ENCODE measurements around the gene SMIM35.
"Not testable (repeated sequence)": the region's sequence is repeated elsewhere in the genome, so short reads cannot be mapped to it uniquely, and the experiment has no call there.

SMIM35 gene

DNA sequence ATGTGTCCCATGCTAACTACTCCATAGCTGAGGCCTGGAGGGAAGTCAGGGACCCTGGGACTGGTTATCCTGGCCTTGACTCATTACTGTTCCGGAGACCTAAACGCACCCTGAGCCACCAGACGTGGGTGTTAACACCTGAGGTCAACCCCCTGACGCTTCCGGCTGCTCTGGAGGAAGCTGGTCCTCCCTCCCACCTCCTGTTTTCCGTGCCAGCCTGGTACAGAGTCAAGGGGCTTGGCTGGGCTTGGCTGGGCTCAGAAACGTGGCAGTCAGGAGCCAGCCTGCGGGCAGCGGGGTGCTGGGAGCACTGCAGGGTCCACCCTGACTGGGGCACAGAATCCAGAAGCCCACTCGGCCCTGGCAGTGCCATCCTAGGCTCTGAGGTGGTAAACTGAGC lies 7.3 kb downstream of the SMIM35 start:
- DNase-seq, result no peak

DNA sequence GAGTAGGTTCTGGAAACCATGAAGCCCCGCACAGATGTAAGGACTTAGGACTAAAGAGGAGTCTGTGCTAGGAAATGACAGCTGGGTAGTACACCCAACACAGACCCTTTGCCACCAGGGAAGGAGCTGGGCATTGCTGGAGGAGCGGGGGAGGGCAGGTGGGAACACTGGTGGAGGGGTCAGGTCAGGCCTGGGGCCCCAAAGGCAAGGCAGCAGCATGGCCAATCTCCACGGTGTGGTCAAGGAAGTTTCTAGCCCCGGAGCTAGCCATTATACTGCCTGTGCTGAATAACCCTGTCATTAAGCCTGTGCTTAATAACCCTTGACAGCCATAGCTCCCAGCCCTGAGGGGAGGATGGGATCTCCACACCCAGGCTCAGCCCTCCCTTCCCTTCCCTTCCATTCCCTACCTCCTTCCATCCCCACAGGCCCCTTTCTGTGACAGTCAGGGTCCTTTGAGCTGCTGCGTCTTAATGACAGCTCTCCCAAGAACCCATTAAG lies 7.8 kb downstream of the SMIM35 start:
- DNase-seq, result no peak

DNA sequence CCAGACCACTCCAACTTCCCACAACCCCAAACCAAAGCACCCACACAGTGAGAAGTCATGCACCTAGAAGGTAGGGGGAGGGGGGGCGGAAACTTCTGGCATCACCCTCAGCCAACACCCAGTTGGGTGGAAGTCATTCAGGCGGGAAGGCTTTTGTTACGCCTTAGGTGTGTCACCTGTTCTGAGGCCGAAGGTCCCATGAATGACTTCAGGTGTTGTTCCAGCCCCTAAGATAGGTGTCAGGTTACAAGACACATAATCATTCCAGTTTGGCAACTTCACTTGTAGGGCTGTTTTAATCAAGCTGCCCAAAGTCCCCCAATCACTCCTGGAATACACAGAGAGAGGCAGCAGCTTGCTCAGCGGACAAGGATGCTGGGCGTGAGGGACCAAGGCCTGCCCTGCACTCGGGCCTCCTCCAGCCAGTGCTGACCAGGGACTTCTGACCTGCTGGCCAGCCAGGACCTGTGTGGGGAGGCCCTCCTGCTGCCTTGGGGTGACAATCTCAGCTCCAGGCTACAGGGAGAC lies 9.9 kb downstream of the SMIM35 start, which contains the start of gene TMPRSS4:
Gene TMPRSS4 (plus strand): TSS at position 325 of the 528 bp plus-strand sequence. CDS start 225 bp downstream, outside the sequence.
- DNase-seq, result no peak

DNA sequence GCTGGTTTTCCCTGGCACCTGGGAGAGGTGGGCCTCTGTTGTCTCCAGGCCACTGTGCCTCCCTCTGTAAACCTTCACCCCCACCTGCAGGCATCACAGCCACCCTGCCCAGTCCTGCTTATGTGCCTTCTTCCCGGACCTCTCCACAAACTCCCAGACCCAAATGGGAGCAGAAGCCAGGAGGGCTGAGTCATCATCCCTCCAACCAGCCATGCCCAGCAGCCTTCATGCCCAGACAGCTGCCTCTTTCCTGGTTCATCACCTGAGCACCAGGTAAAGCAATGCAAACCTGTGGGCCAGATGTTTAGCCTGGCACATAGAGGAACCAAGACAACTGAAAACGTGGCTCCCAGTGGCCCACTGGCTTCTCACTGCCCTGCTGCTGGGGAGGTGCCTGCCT lies 12.0 kb downstream of the SMIM35 start:
- no peak for DNase-seq

GRCh38 chr11:118074091-118074685 lies 12.6 kb downstream of the SMIM35 start:
- no peak for DNase-seq

DNA sequence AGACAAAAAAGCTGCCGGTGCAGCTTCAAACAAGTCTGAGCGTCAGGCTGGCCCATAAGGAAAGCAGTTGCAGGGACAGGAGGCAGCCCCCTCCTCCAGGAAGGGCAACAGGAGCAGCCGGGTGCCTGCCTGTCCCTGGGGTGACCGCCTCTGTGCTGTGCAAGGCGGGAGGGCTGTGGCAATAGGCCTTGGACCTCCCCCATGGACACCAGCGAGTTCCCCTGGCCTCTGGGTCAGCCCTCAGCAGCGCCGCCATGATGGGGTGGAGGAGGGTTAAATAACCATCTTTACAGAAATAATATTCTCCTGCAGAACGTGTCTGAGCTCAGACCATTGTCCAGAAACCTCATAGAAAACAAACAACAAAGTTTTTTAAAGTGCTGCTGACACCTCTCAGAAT lies 13.2 kb downstream of the SMIM35 start:
- no peak for DNase-seq

DNA sequence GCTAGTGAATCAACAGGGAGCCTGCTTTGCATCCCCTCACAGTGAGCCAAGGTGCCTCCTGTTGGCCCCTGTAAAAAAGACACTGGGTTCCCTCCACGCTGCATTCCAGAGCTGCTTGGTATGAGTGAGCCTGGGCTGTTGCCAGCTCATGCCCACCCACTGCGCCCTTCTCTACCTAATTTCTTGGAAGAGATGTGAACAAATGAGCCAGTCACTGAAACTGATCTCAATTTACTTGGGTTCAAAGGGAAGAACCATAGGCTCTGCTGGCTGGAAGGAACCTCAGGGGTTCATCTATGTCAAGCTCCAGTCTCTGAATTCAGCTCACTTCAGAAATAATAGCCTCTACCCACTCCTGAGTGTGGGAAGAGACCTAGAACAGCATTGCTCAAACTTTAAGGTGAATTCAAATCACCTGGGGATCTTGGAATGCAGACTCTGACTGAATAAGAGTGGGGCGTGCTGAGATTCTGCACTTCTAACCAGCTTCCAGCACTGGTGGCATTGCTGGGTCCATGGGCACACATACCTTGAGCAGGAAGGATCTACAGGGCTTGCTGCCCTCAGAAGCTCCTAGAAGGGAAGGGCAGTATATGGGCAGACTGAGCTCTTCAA lies 15.2 kb downstream of the SMIM35 start:
- no peak for DNase-seq

GRCh38 chr11:118068945-118069612 lies 17.7 kb downstream of the SMIM35 start:
- no peak for DNase-seq

DNA sequence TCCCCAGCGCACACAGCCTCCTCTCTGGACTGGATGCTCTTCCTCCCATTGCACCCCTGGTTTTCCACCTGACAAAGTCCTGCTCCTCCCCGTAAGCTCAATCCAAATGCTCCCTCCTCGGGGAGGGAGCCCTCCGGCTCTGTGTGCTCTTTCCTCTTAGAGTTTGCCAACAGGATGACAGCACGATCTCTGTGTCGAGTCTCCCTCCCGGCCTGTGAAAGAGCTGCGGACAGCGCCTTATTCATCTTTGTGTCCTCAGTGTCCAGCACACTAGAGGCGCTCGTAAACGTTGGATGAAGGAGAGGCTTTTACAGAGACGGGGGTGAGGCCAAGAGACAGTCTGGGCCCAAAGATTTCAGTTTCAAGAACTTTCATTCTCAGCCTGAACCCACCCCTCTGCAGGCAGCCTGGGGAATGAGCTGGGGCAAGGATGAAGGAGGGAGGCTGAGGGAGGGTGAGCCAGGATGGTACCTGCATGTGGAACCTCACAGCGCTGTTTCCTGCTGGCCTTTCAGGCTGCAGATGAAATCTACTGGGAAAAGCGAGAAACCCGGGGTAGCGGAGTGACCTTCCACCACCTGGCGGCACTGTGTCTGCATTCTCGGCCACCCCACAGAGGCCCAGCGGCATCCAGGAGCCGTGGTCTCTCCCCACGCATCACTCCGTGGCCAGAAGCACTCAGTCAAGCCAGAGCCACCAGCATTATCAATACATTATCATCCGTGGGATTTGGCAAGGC lies 18.4 kb downstream of the SMIM35 start:
- no peak for DNase-seq

- DNase-seq, result no peak
Measured at GRCh38 chr11:118067006-118067405, 19.8 kb downstream of the SMIM35 start.

- no peak for DNase-seq
Measured at GRCh38 chr11:118065384-118065783, 21.4 kb downstream of the SMIM35 start.

DNA sequence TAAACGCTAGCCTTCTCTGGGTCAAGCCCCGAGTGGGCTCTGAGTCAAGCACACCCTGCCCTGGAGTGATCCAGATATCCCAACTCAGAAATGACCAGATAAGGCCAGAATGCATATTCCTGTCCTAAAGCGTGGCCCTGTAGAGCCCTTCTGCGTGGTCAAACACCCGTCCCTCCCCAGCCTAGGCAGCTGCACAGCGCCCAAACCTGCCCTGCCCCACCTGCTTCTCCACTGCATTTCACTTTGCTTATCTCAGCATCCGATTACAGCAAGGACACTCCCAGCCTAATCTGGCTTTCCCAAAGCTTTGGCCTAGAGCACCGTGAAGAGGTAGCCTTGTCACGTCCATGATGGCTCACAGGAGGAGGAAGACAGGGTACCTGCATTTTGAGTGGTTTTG lies 21.8 kb downstream of the SMIM35 start:
- DNase-seq, result no peak

DNA sequence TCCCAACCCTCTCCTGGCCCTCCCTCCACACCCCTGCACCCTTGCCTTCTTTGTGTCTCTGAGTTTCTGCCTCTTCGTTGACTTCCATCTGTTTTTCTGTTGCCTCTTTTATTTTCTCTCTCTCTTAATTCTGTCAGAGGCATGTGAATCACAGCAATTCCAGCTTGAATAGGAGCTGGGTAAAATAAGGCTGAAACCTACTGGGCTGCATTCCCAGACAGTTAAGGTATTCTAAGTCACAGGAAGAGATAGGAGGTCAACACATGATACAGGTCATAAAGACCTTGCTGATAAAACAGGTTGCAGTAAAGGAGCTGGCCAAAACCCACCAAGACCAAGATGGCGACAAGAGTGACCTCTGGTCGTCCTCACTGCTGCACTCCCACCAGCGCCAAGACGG lies 24.1 kb downstream of the SMIM35 start:
- DNase-seq, result not testable (repeated sequence)

DNA sequence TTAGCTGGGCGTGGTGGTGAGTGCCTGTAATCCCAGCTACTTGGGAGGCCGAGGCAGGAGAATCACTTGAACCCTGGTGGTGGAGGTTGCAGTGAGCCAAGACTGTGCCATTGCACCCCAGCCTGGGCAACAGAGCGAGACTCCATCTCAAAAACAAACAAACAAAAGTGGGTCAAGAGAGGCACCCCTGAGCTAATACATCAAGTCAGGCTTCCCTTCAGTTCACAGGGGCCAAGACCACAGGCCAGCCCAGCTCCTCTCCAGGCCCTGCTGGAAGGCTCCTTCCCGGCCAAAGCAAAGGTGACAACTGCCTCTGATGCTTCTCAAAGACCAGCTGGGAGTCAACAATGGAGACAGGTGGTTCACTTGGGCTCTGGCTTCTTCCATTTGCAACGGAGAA lies 24.6 kb downstream of the SMIM35 start:
- not testable (repeated sequence) for DNase-seq

- no peak for DNase-seq
Measured at GRCh38 chr11:118061586-118062125, 25.1 kb downstream of the SMIM35 start.

- DNase-seq, result no peak
Measured at GRCh38 chr11:118060869-118061268, 25.9 kb downstream of the SMIM35 start.

DNA sequence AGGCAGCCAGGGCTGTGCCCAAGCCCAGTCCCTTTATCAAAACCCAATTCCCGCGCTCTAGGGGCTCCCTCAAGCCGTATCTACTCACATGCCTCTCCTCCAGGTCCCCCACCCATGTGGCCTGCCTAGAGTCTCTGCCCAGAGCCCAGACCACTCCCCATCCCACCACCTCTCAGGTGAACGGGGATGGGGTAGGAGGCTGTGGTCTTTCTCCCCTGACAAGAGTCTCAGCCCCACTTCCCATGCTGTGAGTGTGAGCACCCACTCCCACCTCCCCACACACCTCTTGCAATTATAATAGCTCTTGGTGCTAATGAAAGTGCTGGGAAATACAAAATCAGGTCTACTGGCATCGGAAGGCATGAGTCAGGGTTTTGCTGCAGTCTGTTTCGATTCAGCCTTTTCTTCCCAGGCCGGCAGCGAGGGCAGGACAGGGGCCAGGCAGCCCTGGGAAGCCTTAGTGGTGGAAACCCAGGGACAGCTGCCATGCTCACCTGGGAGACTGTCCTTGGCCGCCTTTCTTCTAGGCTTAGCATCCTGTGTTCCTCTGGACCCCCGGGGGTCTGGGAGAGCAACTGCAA lies 26.6 kb downstream of the SMIM35 start:
- DNase-seq, result no peak

DNA sequence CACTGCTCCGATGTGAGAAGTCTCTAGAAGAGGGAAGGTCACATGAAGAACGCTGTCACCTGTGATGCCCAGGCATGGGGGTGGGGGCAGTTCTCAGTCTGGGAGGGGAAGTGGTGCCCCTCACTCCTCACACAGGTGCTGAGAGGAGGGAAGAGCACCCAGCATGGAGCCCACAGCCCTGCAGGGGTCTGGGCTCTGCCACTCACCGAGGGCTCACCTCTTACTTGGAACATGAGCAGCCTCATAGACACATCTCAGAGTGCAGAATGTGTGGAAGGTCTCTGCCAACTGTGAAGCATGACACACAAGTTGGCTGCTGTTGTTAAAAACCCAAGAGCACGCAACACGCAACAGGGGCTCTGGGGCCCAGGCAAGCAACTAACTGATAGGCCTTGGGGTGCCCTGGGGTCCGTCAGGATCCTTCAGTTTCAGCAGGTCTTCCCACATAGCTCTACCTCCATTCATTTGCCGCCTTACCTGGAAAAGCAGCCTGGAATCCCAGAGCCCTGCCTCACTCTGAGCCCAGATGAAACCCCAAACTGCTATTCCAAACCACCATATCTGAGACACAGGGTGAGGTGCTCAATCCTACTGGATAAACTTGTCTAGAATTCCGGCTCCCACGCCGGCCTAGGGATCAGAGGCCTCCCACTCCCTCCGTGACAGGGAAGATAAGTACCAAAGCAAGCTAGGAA lies 27.4 kb downstream of the SMIM35 start:
- DNase-seq, result no peak

GRCh38 chr11:118058311-118059245 lies 28.2 kb downstream of the SMIM35 start:
- no peak for DNase-seq

DNA sequence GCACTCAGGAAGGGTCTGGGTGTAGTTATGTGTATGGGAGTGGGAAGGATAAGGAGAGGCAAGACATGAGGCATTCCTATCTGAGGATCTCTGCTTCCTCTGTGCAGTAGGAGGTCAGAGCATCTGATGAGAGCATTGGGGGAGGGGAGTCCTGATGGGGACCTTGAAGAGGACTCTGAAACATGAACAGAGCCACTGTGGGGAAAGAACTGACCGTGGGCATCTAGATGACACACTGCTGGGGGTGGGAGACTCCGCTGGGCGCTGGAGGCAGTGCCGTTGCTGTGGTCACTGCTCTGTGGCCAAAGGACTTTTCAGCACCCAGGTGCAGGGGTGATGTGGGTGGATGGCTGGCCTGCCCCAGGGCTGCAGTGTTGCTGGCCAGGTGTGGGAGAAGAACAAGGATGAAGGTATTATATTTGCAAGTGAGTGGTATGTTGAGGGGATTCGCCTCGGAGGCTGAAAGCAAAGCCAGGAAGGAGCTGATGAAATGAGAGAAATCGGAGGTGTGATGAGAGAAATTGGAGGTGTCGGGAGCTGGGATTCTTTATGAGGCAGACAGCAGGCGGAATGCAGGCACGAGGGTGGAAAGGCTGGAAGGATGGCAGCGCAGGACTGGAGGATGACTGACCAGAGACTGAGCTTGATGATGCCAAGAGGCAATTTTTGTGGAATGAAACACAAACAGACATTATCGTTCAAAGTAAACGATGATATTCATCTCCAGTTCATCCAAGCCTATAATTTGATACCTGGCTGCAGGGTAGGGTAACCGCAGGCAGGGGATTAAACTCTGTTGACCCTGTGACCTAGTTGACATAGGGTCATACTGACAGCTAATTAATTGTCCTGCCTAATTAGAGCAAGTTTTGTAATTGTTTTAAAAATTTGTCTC lies 29.3 kb downstream of the SMIM35 start:
- DNase-seq, result no peak

Data from activated T-cell treated with anti-CD3 and anti-CD28 coated beads for 4 hours (primary cell).